Transverse colon (tissue), 4 donors: ENCODE measurements around the gene HBG2. TPM values are rescaled to one million over a fixed set of nuclear protein-coding genes. Genes with fewer than 3 reads are reported as not detected.
"Not testable (repeated sequence)": the region's sequence is repeated elsewhere in the genome, so short reads cannot be mapped to it uniquely, and the experiment has no call there.

Experiments used
- DNase-seq: peaks from one replicate; pipeline ENCODE4 v3.0.0-alpha.2; 2019
- H3K27ac ChIP-seq, 4 donors: fragments of 200-600 bp; sonication (generic); 2 replicates each; pipeline ENCODE4 v1.5.1; 2016 to 2018; ENCODE audit warnings: inconsistent platforms in 4 of 4
- H3K27me3 ChIP-seq: fragments of 200-600 bp; sonication (generic); 2 replicates; pipeline ENCODE4 v1.5.1; 2017; ENCODE audit warnings: inconsistent platforms
- H3K36me3 ChIP-seq, 4 donors: fragments of 200-600 bp; sonication (generic); 2 replicates each; pipeline ENCODE4 v1.5.1; 2017 to 2019; ENCODE audit warnings: inconsistent platforms in 4 of 4
- H3K4me1 ChIP-seq, 4 donors: fragments of 200-600 bp; sonication (generic); 2 replicates each; pipeline ENCODE4 v1.5.1; 2017 to 2020; ENCODE audit warnings: inconsistent platforms in 4 of 4
- H3K4me3 ChIP-seq, 4 donors: fragments of 200-600 bp; sonication (generic); 1 replicate in 1 of 4; 2 replicates in 3 of 4; pipeline versions ENCODE4 v1.5.1 to v1.6.1; 2017 to 2019; ENCODE audit warnings: inconsistent platforms in 4 of 4
- H3K9me3 ChIP-seq, 2 donors: fragments of 200-600 bp; sonication (generic); 2 replicates each; pipeline ENCODE4 v1.5.1; 2017 to 2019; ENCODE audit warnings: inconsistent platforms in 2 of 2
- CTCF ChIP-seq, 5 experiments: fragments of 200-600 bp in 3 of 5; fragments of 450-650 bp in 2 of 5; sonication (generic) in 3 of 5; IDR thresholded peaks; 1 replicate in 2 of 5; 2 replicates in 3 of 5; pipeline ENCODE4 v1.5.1; 2016 to 2017; ENCODE audit warnings: antibody characterized with exemption in 5 of 5, inconsistent platforms in 3 of 5, mild to moderate bottlenecking in 2 of 5, moderate library complexity in 1 of 5
- EP300 ChIP-seq: sonication (generic); formaldehyde crosslinking; IDR thresholded peaks from one replicate; pipeline ENCODE4 v1.6.1; 2017; ENCODE audit warnings: antibody characterized with exemption, low read depth
- POLR2A ChIP-seq: fragments of 450-650 bp; IDR thresholded peaks from one replicate; pipeline ENCODE4 v1.6.1; 2016; ENCODE audit warnings: antibody characterized with exemption, mild to moderate bottlenecking, moderate library complexity
- POLR2AphosphoS5 ChIP-seq, 3 donors: sonication (generic); formaldehyde crosslinking; IDR thresholded peaks; one replicate each; pipeline ENCODE4 v1.6.1; 2016; ENCODE audit warnings: antibody characterized with exemption in 3 of 3
- WGBS, 2 donors: methylation state at CpG; one replicate each; pipeline ENCODE4 v1.1.5; 2018; ENCODE audit warnings: low coverage in 1 of 2; 5-methylcytosine and 5-hydroxymethylcytosine counted together
- in situ Hi-C, 4 donors: fragments of 200-750 bp; cut with MboI; loops; one replicate each; pipeline versions ENCODE4 v1.15.0 to v1.15.1; 2017; ENCODE audit warnings: low sequenced_read_pairs in 3 of 4, low pct_ligation_motif_present in 1 of 4, low pct_unique_long_range_greater_than_20kb in 1 of 4
- intact Hi-C: fragments of 100-400 bp; cut with DNase I; formaldehyde crosslinking; loops from one replicate; pipeline ENCODE4 v1.15.1; 2023; ENCODE audit warnings: low total_unique reads
- total RNA-seq, 4 donors: library from RNA; depleted of rRNA; stranded (reverse); fragments of >200 nt; gene quantifications; one replicate each; pipeline ENCODE4 v1.1.0, GENCODE V29; 2016

The HBG2 gene
- total RNA-seq, 4 donors from 2014 or later: not detected

GRCh38 chr11:5265832-5266231, 11.3 kb upstream of the HBG2 start:
- Histone ChIP-seq H3K4me3 (no peak overlapping the region), H3K9me3 (no peaks in the 10 kb centered on the region), H3K4me1 (no peaks in the 10 kb centered on the region), H3K36me3 (no peaks in the 10 kb centered on the region), H3K27me3 (no peaks in the 10 kb centered on the region), H3K27ac (no peak overlapping the region)
- 54 to 61% methylated on average over 2 of the region's 2 CpGs for WGBS, 2 donors
- intact Hi-C loops (no loop called here), in situ Hi-C loops (no loop called here)
- no peak for DNase-seq
- TF ChIP-seq EP300: no peak
- TF ChIP-seq CTCF (IDR thresholded peaks at IDR 0.05): no peak
- no peak for TF ChIP-seq POLR2A
- no peak for TF ChIP-seq POLR2AphosphoS5 (IDR thresholded peaks at IDR 0.05)

DNA sequence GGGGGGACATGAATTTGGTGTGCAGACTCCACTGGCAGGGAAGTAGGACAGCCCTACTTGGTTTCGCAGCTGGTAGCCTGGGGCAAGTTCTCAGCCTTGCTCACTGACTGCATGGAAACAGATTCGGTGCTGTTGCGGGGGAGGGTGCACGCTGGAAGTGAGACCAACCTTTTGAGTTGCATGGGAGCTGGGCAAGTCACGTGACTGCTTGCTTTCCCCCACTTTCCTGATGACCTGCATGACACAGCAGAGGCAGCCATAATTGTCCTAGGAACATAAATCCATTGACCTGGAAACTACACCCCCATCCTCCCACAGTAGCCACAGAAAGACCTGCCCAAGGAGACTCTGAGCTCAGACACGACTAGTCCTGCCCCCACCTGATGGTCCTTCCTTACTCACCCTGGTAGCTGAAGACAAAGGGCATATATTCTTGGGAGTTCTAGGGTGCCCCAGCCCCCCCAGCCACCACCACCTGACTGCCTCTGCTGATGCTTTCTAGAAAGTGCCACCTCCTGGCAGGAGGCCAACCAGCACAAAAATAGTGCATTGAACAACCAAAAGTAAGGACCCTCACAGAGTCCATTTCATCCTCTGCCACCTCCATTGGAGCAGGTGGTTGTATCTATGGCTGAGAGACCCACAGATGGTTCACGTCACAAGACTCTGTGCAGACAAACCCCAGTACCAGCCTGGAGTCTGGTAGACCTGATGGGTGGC, 4.1 kb upstream of the HBG2 start:
- Histone ChIP-seq H3K27ac (no peak overlapping the region), H3K27me3 (no peaks in the 10 kb centered on the region), H3K4me3 (no peak overlapping the region), H3K36me3 (no peaks in the 10 kb centered on the region), H3K9me3 (no peaks in the 10 kb centered on the region), H3K4me1 (no peaks in the 10 kb centered on the region)
- intact Hi-C loops: no loop called here
- TF ChIP-seq CTCF (IDR thresholded peaks at IDR 0.05) (no peak), POLR2A (no peak), EP300 (no peak), POLR2AphosphoS5 (IDR thresholded peaks at IDR 0.05) (no peak)
- WGBS, 2 donors: 76% methylated on average over 7 of the region's 7 CpGs; no CpG with 5 or more reads in 1 of the 2 donors
- DNase-seq: no peak
- in situ Hi-C loops: no loop called here

DNA sequence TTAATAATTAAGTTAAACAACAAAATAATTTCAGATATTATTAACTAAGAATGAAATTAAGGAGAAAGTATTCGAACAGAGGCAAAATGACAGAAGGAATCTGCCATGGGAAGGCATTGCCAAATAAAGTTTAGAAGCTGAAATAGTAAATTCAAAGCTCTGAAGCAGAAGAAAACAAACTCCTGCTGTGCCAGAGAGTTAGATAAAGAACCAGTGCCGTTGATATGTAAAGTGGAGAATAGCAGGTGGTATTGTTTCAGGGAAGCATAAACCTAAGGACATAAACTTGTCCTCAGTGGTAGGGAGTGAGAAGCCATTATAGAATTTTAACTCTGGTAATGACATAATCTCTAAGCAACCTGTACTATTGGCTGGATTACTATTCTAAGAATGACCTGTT, 2.7 kb upstream of the HBG2 start:
- Histone ChIP-seq H3K4me1 (no peaks in the 10 kb centered on the region), H3K27ac (no peak overlapping the region), H3K27me3 (no peaks in the 10 kb centered on the region), H3K36me3 (no peaks in the 10 kb centered on the region), H3K4me3 (no peak overlapping the region), H3K9me3 (no peaks in the 10 kb centered on the region)
- DNase-seq: no peak
- intact Hi-C loops (no loop called here), in situ Hi-C loops (no loop called here)
- 28 to 31% methylated on average over 2 of the region's 2 CpGs for WGBS, 2 donors
- TF ChIP-seq EP300 (no peak), CTCF (IDR thresholded peaks at IDR 0.05) (no peak), POLR2AphosphoS5 (IDR thresholded peaks at IDR 0.05) (no peak), POLR2A (no peak)

DNA sequence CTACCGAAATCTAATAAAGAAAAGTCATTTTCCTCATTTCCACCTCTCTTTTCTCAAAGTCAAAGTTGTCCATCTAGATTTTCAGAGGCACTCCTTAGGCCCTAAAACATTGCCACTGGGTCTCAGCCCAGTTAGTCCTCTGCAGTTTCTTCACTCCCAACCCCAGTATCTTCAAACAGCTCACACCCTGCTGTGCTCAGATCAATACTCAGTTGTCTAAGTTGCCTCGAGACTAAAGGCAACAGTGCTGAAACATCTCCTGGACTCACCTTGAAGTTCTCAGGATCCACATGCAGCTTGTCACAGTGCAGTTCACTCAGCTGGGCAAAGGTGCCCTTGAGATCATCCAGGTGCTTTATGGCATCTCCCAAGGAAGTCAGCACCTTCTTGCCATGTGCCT, 558 bp downstream of the HBG2 start:
- DNase-seq, H3K4me1 ChIP-seq, H3K9me3 ChIP-seq, H3K27me3 ChIP-seq, in situ Hi-C loops, H3K36me3 ChIP-seq, H3K4me3 ChIP-seq, intact Hi-C loops, H3K27ac ChIP-seq: not testable (repeated sequence)
- 73 to 86% methylated on average over 1 to 2 of the region's 2 CpGs for WGBS, 2 donors

GRCh38 chr11:5253440-5253839, 1.1 kb downstream of the HBG2 start:
- in situ Hi-C loops, intact Hi-C loops: not testable (repeated sequence)
- 82 to 89% methylated on average over 5 of the region's 5 CpGs for WGBS, 2 donors

More at GRCh38 chr11:5253440-5253839, 1.1 kb downstream of the HBG2 start:
- not testable (repeated sequence) for H3K4me3 ChIP-seq, H3K27ac ChIP-seq, H3K4me1 ChIP-seq, H3K36me3 ChIP-seq, H3K27me3 ChIP-seq, DNase-seq, H3K9me3 ChIP-seq
